Endothelial cell (in vitro differentiated cells): ENCODE data around the gene TGFBR3. TPM values are rescaled to one million over a fixed set of nuclear protein-coding genes. Genes with fewer than 3 reads are reported as not detected.

Experiments
- DNase-seq: peaks from one replicate; pipeline ENCODE4 v3.0.0; 2021; ENCODE audit warnings: low spot score
- H3K27ac Mint-ChIP-seq: one replicate; pipeline ENCODE4 v1.8.0; 2021; ENCODE audit warnings: mixed read lengths, inconsistent platforms; ENCODE audit not compliant: unreplicated experiment
- H3K27me3 Mint-ChIP-seq: one replicate; pipeline ENCODE4 v1.8.0; 2021; ENCODE audit warnings: mild to moderate bottlenecking, moderate library complexity, mixed read lengths, inconsistent platforms; ENCODE audit not compliant: unreplicated experiment
- H3K36me3 Mint-ChIP-seq: one replicate; pipeline ENCODE4 v1.8.0; 2021; ENCODE audit warnings: mild to moderate bottlenecking, low read depth, mixed read lengths, inconsistent platforms; ENCODE audit not compliant: unreplicated experiment
- H3K4me1 Mint-ChIP-seq: one replicate; pipeline ENCODE4 v1.8.0; 2021; ENCODE audit warnings: mild to moderate bottlenecking, mixed read lengths, inconsistent platforms; ENCODE audit not compliant: unreplicated experiment
- H3K4me3 Mint-ChIP-seq: one replicate; pipeline ENCODE4 v1.8.0; 2021; ENCODE audit warnings: mild to moderate bottlenecking, mixed read lengths, inconsistent platforms; ENCODE audit not compliant: unreplicated experiment
- H3K9me3 Mint-ChIP-seq: one replicate; pipeline ENCODE4 v1.8.0; 2021; ENCODE audit warnings: mixed read lengths, inconsistent platforms; ENCODE audit not compliant: unreplicated experiment
- CTCF ChIP-seq: fragments of 200-600 bp; sonication (generic); IDR thresholded peaks from one replicate; pipeline ENCODE4 v1.5.0; 2021; ENCODE audit warnings: antibody characterized with exemption; ENCODE audit not compliant: unreplicated experiment
- total RNA-seq: library from RNA; stranded (reverse); fragmentation: NEBNext Ultra II Directional; extraction: Animal tissue kit (Norgen Biotek cat#: 25700); gene quantifications from one replicate; pipeline ENCODE4 v1.2.1, GENCODE V29; 2021; ENCODE audit not compliant: unreplicated experiment

The TGFBR3 gene
- total RNA-seq, 1 donor from 2014 or later: 39.2 TPM

- no peak for DNase-seq
- no peaks in the 10 kb centered on the region for H3K9me3 Mint-ChIP-seq
- no peak overlapping the region for H3K4me3 Mint-ChIP-seq
- no peak overlapping the region for H3K27ac Mint-ChIP-seq
- TF ChIP-seq CTCF: no peak
- H3K36me3 Mint-ChIP-seq: no peaks in the 10 kb centered on the region
- peaks cover 5% of the 10 kb centered on the region for H3K27me3 Mint-ChIP-seq
- H3K4me1 Mint-ChIP-seq: peaks cover 11% of the 10 kb centered on the region
These were observed 55.5 kb downstream of the TGFBR3 start for GRCh38 chr1:91830242-91831131.

- Mint-ChIP-seq H3K27ac (no peak overlapping the region), H3K4me1 (peaks cover 11% of the 10 kb centered on the region), H3K36me3 (no peaks in the 10 kb centered on the region), H3K9me3 (no peaks in the 10 kb centered on the region), H3K27me3 (peaks cover 4% of the 10 kb centered on the region), H3K4me3 (no peak overlapping the region)
- no peak for TF ChIP-seq CTCF
- DNase-seq: no peak
These were observed 56.4 kb downstream of the TGFBR3 start for GRCh38 chr1:91829293-91830153.

GRCh38 chr1:91828583-91829281 is 57.2 kb downstream of the TGFBR3 start:
- DNase-seq: no peak
- H3K36me3 Mint-ChIP-seq: no peaks in the 10 kb centered on the region
- H3K4me3 Mint-ChIP-seq: no peak overlapping the region
- no peak for TF ChIP-seq CTCF
- H3K27me3 Mint-ChIP-seq: peaks cover 4% of the 10 kb centered on the region
- H3K4me1 Mint-ChIP-seq: peaks cover 11% of the 10 kb centered on the region
- H3K27ac Mint-ChIP-seq: no peak overlapping the region
- H3K9me3 Mint-ChIP-seq: no peaks in the 10 kb centered on the region

- Mint-ChIP-seq H3K36me3 (no peaks in the 10 kb centered on the region), H3K9me3 (no peaks in the 10 kb centered on the region), H3K27me3 (peaks cover 4% of the 10 kb centered on the region), H3K4me3 (no peak overlapping the region), H3K4me1 (peaks cover 11% of the 10 kb centered on the region), H3K27ac (no peak overlapping the region)
- no peak for TF ChIP-seq CTCF
- no peak for DNase-seq
These were observed 58.3 kb downstream of the TGFBR3 start for GRCh38 chr1:91827459-91828321.
